ENCODE results near the gene TMEM145. TPM values are rescaled to one million over a fixed set of nuclear protein-coding genes. Genes with fewer than 3 reads are reported as not detected.

TMEM145 gene
- total RNA-seq, 6 experiments from 2014 or later, result 0.12 to 0.47 (median 0.34) TPM

DNA sequence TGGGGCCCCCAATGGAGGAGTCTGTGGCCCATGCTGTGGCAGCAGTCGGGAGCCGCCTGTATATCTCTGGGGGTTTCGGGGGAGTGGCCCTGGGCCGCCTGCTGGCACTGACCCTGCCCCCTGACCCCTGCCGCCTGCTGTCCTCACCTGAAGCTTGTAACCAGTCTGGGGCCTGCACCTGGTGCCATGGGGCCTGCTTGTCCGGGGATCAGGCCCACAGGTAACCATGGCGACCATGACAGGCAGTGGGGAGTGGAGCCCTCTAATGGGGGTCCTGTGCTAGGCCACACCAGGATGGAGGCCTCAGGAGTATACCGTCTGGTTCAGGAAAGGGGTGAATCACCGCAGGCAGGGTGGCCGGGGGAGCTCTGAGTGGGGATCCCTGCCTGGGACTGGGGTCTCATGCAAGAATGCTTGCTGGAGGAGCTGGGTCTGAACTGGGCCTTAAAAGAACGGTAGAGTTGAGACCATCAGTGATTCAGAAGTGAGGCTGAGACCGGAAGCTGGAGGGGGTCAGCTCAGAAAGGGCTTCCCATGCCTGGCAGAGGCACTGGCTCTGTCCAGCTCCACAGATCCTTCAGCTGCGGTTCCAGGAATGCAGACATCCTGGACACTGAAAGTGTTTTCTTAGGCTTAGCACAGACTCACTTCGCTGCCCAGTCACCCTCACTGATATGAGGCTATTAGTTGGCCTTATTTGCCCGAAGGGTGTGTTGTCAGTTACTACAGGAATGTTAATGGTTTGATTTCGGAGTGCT is 47.9 kb downstream of the TMEM145 start:
- TF ChIP-seq, protein P1, sequence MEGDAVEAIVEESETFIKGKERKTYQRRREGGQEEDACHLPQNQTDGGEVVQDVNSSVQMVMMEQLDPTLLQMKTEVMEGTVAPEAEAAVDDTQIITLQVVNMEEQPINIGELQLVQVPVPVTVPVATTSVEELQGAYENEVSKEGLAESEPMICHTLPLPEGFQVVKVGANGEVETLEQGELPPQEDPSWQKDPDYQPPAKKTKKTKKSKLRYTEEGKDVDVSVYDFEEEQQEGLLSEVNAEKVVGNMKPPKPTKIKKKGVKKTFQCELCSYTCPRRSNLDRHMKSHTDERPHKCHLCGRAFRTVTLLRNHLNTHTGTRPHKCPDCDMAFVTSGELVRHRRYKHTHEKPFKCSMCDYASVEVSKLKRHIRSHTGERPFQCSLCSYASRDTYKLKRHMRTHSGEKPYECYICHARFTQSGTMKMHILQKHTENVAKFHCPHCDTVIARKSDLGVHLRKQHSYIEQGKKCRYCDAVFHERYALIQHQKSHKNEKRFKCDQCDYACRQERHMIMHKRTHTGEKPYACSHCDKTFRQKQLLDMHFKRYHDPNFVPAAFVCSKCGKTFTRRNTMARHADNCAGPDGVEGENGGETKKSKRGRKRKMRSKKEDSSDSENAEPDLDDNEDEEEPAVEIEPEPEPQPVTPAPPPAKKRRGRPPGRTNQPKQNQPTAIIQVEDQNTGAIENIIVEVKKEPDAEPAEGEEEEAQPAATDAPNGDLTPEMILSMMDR (IDR thresholded peaks at IDR 0.05), result no peak; the same call in 1 of the 2 replicates
- no peak for DNase-seq
- Mint-ChIP-seq H3K27me3 (ENCODE audit: insufficient read depth) (peaks cover 3% of the 10 kb centered on the region), H3K9me3 (no peaks in the 10 kb centered on the region), H3K36me3 (ENCODE audit: low read depth) (peaks cover 21% of the 10 kb centered on the region), H3K4me3 (no peak overlapping the region), H3K4me1 (ENCODE audit: low read depth) (no peaks in the 10 kb centered on the region), H3K27ac (no peak overlapping the region)

DNA sequence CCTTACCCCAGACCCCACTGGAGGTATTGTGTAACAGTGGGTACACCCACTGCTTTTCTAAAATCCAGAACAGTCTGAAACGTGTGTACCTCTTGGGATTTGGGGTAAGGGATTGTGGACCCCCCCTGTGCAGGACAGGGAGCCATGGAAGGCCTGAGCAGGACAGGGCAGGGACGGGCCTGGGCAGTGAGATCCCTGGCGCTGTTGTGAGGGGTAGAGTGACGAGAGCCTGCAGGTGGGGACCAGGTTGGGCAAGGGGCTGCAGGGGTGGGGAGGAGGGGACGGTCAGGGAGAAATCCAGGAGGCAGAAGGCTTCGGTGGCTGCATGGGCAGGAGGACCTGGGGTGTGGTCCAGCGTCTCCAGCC is 48.4 kb downstream of the TMEM145 start:
- Mint-ChIP-seq H3K27ac (no peak overlapping the region), H3K4me3 (no peak overlapping the region), H3K4me1 (ENCODE audit: low read depth) (peaks cover 2% of the 10 kb centered on the region; the same call in 1 of the 2 replicates), H3K27me3 (ENCODE audit: insufficient read depth) (peaks cover 3% of the 10 kb centered on the region), H3K36me3 (ENCODE audit: low read depth) (peaks cover 24% of the 10 kb centered on the region), H3K9me3 (no peaks in the 10 kb centered on the region)
- TF ChIP-seq, protein P1 (IDR thresholded peaks at IDR 0.05), result no peak
- no peak for DNase-seq

DNA sequence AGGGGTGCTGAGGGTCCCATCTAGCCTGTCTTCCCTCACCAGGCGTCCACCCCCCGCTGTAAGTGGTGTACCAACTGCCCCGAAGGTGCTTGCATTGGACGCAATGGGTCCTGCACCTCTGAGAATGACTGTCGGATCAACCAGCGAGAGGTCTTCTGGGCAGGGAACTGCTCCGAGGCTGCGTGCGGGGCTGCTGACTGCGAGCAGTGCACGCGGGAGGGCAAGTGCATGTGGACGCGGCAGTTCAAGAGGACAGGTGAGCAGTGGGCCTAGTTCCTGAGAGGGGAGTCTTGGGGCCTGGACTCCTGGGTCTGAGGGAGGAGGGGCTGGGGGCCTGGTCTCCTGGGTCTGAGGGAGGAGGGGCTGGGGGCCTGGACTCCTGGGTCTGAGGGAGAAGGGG is 49.2 kb downstream of the TMEM145 start:
- Mint-ChIP-seq H3K27ac (no peak overlapping the region), H3K4me1 (ENCODE audit: low read depth) (peaks cover 7% of the 10 kb centered on the region), H3K9me3 (no peaks in the 10 kb centered on the region), H3K27me3 (ENCODE audit: insufficient read depth) (peaks cover 3% of the 10 kb centered on the region), H3K36me3 (ENCODE audit: low read depth) (peaks cover 28% of the 10 kb centered on the region), H3K4me3 (no peak overlapping the region)
- TF ChIP-seq, protein P1 (IDR thresholded peaks at IDR 0.05), result no peak
- no peak for DNase-seq

DNA sequence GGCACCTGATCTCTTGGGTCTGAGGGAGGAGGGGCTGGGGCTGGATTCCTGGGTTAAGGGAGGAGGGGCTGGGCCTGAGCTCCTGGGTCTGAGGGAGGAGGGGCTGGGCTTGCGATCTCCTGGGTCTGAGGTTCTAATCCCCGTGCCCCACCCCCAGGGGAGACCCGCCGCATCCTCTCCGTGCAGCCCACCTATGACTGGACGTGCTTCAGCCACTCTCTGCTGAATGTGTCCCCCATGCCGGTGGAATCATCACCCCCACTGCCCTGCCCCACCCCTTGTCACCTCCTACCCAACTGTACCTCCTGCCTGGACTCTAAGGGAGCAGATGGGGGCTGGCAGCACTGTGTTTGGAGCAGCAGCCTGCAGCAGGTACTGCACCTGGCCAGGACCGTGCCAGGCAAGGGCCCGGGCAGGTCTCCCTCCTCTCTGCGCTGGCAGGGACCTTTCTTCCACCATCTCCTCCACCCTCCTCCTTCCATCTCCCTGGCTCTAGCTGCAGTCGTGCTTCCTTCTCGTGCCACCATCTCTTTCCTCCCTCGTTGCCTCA is 49.9 kb downstream of the TMEM145 start:
- Mint-ChIP-seq H3K36me3 (ENCODE audit: low read depth) (peaks cover 34% of the 10 kb centered on the region), H3K4me3 (no peak overlapping the region), H3K27me3 (ENCODE audit: insufficient read depth) (peaks cover 3% of the 10 kb centered on the region), H3K9me3 (no peaks in the 10 kb centered on the region), H3K4me1 (ENCODE audit: low read depth) (peaks cover 13% of the 10 kb centered on the region), H3K27ac (no peak overlapping the region)
- TF ChIP-seq, protein P1 (IDR thresholded peaks at IDR 0.05), result no peak
- no peak for DNase-seq

DNA sequence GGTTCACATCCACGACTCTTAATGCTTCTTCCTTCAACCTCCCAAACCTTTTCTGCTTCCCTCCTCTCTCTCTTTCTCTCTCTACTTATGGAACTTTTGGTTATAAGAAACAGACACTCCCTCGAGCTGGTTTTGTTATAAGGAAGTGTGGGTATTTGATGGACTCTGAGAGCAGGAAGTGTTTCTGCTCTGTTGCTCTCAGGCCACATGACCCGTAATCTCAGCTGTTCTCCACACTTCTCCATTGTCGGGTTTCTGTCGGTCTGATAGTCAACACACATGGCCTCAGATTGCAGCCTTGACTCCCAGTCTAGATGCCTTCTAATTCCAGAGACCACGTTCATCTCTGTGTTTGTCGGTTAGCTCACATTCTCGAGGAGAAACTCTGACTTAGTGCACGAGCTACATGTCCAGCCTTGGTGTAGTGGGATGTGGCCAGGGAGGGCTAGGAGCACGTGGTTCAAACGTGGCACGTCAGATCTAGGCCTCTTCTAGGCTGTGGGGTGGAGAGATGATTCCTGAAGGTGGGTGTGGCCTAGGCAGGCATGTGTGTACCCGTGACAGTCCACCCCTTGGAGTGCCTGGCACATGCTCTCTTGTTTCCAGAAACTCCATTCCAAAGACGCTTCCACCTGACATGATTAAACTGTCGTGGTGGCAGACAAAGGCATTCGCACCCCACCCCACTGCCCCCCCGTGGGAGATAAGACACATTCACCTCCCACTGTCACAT is 50.7 kb downstream of the TMEM145 start:
- Mint-ChIP-seq H3K4me1 (ENCODE audit: low read depth) (peaks cover 14% of the 10 kb centered on the region), H3K27me3 (ENCODE audit: insufficient read depth) (peaks cover 2% of the 10 kb centered on the region; the same call in 1 of the 2 replicates), H3K36me3 (ENCODE audit: low read depth) (peaks cover 34% of the 10 kb centered on the region), H3K9me3 (no peaks in the 10 kb centered on the region), H3K4me3 (no peak overlapping the region), H3K27ac (no peak overlapping the region)
- no peak for DNase-seq
- TF ChIP-seq, protein P1 (IDR thresholded peaks at IDR 0.05), result no peak

All from HFFc6 (cell line).